HG02798 (cell line): Measurements from ENCODE around the gene TBCD.

Source experiments
- ATAC-seq: cut with Tn5 transposase; IDR thresholded peaks from one replicate; pipeline ENCODE4 v1.9.1; 2021; ENCODE audit warnings: mild to moderate bottlenecking; ENCODE audit not compliant: unreplicated experiment, poor library complexity

Gene TBCD

DNA sequence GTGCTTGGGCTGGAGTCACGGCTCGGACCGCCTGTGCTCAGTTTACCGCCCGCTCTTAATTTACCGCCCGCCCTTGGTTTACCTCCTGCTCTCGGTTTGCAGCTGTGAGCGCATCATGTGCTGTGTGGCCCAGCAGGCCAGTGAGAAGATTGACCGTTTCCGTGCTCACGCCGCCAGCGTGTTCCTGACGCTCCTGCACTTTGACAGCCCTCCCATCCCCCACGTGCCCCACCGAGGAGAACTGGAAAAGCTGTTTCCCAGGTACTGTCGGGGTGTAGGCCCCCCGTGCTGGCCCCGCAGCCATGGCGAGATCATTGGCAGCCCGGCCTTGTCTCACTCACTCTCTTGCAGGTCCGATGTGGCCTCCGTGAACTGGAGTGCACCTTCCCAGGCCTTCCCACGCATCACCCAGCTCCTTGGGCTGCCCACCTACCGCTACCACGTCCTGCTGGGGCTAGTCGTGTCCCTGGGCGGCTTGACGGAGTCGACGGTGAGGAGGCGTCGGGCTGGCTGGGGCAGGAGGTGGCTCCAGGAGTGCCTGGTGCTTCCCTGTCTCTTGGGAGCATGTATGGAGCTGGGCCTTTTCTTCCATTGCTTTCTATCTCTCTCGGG is 177.3 kb downstream of the TBCD start:
- no peak for ATAC-seq

DNA sequence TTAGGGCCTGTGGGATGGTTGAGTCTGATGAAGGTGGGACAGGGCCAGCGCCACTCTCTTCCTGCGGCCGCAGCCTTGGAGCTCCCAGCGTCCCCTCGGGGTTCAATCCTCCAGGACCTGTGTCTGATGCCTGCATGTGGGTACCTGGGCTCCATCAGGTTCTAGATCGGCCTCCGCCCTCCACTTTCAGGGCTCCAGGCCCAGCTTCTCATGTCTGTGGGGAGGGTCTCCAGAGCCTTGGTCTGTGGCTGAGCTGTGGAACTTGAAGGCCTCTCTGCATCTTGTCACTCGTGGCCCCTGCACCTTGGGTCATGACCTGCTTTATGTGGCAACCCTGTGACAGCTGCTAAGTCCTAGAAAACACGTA is 177.8 kb downstream of the TBCD start:
- ATAC-seq, result no peak

DNA sequence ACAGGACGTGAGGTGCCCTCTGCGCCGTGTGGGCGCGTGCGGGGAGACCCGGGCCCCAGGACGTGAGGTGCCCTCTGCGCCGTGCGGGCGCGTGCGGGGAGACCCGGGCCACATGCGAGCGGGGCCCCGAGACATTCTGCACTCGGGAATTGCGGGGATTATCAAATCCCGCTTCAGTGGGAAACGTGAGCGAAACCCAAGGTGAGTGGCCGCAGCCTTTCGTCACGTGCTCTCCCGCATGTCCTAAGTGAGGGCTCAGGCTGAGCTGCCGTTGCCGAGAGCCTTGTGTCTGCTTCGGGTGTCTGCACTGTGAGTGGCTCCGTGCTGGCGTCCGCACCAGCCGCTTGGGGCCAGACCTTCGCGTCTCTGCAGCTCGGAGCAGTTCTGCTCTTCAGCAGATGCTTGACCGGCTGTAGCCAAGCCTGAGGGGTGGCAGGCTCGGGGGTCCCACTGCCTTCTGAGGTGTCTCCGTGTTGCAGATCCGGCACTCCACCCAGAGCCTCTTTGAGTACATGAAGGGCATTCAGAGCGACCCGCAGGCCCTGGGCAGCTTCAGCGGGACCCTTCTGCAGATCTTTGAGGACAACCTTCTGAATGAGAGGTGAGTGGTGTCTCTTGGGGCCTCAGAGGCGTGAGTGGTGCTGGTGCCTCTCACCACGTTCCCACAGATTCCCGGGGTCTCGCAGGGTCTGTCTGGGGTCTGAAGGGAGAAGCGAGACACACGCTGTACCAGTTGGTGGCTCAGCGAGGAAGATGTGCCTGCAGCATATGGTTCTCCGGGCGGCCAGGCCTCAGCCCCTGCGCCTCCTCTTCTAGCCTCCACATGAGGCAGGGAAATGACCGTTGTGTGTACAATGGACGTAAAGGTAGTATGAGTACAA is 178.4 kb downstream of the TBCD start:
- no peak for ATAC-seq

DNA sequence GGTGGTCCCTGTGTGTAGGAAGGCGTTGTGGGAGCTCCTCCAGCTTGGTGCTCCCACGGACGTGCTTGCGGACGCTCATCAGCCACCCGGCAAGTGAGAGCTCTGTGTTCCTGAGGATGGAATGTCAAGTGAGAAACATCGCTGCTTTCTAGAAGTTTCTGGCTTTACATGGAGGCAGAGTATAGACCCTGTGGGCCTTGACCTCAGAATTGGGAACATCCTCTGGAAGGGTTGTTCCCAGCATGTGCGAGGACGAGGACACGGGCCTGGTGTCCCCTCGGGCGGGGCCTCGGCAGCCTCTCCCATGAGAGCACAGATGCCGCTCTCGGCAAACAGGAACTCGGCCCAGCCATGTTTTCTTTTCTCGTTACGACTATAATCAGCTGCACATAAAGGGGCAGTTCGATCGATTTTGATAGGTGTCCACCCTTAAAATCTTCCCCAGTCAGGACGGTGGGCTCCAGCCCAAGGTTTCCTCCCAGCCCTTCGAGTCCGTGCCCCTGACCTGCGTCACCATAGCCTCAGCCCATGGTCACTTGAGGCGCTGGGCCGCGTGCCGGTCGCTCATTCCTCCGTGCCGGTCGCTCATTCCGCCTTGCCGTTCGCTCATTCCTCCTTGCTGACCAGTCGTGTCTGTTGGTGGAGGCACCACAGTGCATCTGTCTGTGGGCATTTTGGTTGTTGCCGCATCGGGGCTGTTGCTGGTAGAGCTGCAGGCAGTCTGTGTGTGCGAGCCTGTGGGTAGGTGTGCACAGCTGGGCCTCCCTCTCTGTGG is 179.2 kb downstream of the TBCD start:
- no peak for ATAC-seq

DNA sequence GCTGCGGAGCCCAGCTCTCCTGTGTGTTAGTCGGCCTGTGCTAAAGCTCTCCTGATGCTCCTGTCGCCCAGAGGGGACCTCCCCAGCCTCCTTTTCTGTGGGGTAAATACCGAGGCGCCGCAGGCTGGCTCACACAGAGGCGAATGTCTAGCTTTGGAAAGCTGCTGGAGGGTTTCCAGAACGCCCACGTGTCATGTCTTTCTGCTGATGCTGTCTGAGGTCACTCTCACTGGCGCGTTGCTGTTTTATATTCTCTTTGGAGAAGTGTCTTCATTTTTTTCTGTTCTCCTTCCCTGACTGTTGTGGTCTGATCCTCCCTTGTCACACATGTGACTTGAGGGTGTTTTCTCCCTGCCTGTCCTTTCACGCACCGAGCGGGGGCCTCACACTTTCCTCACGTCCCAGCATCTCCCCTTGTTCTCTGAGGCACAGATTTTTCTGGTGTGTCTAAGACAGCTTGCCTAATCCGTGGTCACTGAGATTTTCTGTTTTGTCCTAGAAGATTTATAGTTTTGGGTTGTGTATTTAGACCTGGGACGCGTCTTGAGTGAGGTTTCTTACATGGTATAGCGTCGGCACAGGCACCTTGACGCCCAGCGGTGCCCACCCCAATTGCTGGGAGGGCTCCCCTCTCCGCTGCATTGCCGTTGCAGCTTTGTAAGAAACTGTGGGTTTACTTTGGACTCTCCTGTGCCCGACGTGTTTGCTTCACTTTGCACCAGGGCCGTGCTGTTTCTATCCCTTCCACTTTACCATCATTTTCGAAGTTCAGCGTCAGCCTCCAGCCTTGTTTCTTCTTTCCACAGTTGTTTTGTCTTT is 180.0 kb downstream of the TBCD start:
- no peak for ATAC-seq

DNA sequence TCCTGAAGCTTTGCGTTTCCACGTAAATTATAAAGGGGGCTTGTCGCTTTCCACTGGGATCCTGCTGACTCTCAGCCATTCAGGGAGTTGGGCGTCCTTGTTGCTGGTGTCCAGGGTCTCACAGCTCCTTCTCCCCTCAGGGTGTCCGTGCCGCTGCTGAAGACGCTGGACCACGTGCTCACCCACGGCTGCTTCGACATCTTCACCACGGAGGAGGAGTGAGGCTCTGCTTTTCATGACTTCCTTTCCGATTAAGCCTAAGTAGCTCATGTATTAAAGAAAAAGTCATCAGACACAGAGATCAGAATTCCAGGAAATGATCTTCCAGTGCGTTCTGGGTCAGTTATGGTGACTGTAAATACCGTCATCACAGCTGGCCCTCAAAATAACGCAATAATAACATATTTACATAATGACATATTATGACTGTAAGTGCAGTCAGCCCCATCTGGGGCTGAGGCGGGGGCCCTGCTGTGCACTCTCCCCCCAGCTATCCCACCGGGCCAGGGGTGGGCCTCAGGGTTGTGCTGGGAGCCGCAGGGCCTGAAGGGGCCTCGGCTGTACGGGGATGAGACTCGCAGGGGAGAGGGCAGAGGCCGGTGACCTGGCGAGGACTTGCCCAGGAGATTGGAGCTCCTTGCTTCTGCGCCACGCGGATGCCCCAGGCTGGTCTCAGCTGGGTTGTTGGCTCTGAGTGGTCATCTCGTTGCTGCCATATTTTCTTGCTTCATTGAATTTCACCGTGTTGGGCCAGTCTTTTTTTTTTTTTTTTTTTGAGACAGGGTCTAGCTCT is 180.8 kb downstream of the TBCD start:
- no peak for ATAC-seq

DNA sequence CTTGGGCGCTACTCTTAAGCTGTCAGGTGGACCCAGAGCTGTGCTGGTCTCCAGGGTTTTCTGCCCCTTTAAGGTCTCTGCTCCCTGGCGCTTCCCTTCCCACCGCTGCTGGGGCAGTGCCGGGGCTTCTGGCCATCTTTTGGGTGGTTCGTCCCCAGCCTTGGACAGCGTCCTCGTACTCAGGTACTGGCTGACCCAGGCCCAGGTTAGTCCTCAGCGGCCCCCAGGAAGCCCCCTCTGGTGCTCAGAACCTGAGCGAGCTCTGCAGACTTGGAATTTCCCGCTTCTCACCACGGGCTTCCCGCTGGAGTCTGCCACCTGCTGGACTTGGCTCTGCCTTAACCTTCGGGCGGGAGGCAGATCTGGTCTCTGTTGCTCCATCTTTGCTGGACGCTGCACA is 182.0 kb downstream of the TBCD start:
- no peak for ATAC-seq

DNA sequence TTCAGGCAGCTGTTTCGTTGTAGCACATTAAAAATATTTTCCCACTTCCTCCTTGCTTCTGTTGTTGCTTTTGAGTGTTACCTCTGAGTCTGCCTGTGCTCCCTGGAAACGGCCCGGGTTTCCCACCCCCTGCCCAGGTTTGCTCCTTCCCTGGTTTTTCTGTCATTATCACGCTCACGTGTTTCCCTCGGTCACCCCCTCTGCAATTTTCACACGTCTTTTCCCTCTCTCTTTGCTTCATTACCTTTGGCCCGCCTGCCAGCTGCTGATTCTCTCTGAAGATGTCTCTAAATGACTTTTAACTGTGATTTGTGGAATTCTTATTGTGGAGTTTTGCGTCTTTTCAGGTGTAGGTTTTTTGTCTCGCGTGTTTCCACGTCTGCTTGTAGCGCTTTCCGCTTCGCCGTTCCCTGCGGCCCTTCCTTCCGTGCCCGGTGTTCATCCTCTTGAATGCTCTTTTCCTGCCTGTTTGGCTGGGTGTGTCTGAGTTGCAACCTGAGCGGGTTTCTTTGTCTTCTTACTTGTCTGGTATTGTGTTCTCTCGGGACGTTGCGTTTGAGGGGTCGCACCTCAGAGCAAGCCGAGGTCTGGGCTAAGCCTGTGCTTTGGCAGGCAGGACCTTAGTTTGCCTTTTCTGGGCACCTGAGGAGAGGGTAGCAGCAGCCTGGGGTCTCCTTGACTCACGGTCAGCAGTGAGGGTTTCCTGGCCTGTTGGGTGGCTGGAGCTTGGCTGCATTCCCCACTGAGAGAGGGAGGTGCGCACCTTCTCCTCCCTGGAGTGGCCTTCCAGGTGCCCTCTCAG is 184.3 kb downstream of the TBCD start:
- ATAC-seq, result no peak

DNA sequence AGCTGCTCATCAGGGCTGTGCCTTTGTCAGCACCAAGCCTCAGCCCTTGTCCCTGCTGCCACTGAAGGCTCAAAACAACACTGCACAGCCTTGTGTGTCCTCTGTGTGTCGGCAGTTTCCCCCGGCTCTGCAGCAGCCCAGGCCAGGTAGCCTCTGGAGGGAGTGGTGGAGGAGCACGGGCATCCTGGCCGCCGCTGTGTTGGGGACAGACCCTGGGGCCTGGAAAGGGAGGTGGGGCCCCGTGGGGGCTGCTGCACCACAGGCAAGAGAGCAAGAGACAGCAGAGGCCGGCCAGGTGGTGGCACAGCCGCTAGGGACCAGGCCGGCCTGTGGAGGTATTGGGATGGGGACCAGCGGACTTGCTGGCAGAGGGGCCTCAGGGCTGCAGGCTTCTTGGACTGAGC is 184.9 kb downstream of the TBCD start:
- no peak for ATAC-seq

DNA sequence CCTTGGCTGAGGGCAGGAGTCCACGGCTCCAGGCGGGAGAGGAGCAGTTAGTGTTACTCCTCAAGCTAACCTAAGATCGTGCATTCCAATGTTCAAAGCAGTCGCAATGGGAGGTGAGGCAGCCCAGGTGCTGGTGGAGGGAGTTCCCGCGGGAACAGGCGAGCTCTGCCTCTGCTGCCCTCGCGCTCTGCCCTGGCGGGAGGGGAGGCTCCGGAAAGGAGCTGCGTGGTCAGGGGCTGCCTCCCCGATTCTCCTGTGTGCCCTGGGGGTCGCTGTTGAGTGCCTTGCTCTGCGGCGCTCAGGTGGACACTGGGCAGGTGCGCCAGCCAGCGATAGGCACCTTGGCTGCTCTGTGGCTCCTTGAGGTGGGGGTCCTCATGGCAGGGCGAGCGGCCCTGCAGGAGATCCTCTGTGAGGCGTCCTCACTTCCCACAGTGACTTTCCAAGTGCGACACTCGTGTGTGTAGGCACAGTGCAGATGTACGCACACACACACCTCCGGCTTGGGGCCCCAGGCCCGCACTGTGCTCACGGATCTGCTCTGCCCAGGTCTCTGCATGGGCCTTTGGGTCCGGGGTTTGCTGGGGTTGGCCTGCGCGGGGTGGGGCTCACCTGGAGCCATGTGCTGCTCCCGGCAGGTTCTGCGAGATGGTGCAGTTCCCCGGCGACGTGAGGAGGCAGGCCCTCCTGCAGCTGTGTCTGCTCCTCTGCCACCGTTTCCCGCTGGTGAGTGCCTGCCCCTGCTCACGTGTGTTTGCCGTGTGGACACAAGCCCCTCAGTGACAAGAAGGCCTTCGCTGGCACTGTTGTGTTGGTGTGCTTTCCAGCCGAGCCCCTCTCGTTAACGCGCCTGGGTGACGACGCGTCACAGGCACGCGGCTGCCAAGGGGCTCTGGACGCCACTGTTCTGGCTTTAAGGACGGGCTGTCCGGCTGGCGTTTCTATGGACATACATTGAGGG is 185.8 kb downstream of the TBCD start:
- no peak for ATAC-seq

DNA sequence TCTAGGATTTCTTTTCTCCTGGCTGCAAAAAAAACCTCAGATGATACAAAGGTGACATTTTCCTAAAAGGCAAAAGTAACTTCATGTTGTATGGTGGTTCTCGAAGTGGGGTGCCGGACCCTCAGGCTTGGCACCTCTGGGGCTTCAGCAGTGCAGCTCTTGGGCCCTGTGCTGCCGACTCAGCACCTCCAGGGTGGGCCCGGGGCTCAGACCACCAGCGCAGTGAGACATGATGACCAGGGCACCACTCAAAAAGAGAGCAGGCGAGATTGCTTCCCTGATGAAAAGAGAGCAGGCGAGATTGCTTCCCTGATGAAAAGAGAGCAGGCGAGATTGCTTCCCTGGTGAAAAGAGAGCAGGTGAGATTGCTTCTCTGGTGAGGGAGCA is 186.6 kb downstream of the TBCD start:
- no peak for ATAC-seq

DNA sequence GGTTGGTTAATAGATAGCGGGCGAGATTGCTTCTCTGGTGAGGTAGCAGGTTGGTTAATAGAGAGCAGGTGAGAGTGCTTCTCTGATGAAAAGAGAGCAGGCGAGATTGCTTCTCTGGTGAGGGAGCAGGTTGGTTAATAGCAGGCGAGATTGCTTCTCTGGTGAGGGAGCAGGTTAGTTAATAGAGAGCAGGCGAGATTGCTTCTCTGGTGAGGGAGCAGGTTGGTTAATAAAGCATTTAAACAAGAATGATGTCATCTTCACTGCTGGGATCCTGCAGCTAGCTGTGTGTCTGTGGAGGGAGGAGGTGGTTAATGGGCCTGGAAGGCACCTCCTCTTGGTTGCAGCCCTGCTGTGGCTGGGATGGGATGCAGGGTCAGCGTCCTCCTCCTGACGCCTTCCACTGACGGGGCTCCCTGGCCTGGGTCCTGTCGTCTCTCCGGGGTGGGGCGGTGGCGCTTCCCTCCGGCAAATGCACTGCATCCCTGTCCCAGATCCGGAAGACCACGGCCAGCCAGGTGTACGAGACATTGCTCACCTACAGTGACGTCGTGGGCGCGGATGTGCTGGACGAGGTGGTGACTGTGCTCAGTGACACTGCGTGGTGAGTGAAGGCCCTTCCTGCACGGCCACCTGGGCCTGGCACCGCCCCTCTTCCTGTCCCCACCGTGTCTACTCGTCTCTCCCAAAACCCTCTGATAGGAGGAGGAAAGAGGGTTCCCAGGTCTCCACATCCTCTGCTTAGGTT is 187.2 kb downstream of the TBCD start:
- no peak for ATAC-seq

DNA sequence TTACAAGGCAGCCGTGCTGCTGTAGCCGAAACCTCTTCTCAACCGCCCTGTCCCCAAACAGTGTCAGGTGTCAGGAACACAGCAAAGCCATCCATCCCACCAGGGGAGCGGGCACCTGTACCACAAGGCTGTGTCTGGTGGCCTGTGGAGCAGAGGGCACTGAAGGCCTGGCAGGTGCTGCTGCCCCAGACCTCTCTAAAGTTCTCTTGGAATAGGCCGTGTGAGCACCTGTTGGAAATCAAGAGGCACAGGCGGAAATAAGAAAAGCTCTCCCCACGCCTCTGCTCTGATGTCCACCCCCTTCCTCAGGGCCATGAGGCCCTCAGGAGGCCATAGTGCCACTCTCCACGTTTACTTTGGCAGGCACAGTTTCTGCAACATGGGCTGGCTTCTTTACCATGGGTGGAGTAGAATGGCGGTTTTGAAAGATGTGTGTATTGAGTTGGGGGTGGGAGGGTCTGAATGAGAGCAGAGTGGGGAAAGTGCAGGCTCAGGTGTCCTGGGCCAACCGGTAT is 187.8 kb downstream of the TBCD start:
- no peak for ATAC-seq

DNA sequence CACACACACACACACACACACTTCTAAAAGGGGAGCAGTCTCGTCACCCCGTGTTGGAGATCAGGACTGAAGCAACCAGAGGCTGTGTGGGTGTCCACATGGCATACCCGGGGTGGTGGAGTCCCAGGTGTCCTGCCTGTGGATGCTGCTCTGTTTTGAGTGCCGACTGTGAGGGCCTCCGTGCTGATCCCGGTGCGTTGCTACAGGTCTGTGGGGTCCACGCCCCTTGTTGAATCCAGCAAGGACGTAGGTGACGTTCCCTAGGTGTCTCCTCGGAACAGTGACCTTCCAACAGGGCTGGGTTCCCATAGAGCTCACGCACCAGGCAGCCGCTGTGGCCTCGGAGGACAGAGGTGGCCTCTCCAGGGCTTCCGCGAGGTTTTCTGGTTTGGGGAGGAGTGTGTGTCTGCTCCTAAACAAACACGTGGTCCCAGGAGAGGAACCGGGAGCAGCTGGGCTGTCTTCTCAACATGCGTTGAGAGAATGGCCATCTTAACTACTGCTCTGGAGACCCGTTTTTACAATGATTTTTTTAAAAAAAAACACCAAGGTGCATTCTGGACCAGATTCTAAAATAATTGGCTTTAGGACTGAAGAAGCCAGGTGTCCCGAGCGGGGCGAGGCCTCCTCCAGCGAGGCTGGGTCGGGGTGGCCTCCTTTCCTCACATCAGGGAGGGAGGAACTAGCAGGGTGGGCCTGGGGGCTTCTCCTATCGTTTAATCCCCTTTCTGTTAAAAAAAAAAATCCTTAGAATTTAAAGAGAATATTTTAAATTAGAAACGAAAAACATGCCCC is 188.6 kb downstream of the TBCD start:
- no peak for ATAC-seq

DNA sequence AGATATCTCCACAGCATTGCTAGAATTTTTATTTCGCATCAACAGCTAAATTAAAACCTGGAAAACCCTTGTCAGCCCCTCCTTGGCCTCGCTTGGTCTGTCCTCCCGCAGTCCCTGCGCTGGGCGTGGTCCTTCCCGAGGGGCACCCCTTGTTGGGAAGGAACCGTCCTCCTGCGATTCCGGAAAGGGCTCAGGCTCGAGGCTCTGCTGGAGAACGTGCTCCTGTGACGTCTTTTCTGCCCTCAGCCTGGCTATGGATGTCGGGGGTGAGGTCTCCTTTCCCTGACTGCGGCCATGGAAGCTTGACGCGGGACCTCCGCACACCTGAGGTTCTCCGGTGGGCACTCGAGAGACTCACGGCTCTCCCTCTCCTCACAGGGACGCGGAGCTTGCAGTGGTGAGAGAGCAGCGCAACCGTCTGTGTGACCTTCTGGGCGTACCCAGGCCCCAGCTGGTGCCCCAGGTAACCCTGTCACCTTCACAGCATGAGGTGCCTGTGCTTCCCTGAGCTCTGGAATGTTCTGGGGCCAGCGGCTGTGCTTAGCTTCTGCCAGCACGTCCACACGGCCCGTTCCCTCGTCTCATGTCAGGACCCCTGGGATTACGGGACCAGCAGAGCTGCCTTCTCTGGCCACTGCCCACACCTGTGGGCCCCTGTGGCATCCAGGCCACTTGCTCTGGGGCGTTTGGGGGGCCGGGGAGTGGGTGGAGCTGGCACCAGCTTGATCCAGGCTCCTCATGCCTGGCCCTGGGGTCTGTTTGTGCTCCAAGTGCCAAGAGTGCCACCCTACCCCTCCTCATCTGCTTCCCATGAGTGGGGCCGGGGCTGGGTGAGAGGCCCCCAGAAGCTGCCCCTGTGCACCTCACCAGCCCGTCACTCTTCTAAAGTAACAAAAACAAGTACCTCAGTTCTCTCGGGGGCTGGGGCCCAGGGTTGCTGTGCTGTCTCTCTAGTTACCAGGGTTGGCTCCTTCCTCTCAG is 189.4 kb downstream of the TBCD start:
- no peak for ATAC-seq
